HCT116 (cell line): Measurements from ENCODE around the gene SYNE1. TPM values are rescaled to one million over a fixed set of nuclear protein-coding genes. Genes with fewer than 3 reads are reported as not detected.

ENCODE experiments used
- ATAC-seq: fragments of 200-7000 bp; cut with Tn5 transposase; 2 replicates; pipeline ENCODE4 v1.9.1; 2020; ENCODE audit warnings: mild to moderate bottlenecking, moderate library complexity
- BruUV-seq: library from RNA; stranded (reverse); fragments of 400-500 nt; replicated peaks from 2 replicates; lab custom pipeline; 2021; lab: Mats Ljungman, UMichigan
- CTCF ChIA-PET: fragments of 300-600 bp; sonication (Branson Sonifier 250); formaldehyde crosslinking; loops from one replicate; lab custom pipeline; 2021; ENCODE audit warnings: antibody characterized with exemption; lab: Charles Lee
- POLR2A ChIA-PET: fragments of 300-600, 350-600 bp; sonication (Branson Sonifier 250); formaldehyde crosslinking; loops from one replicate; lab custom pipeline; 2021; ENCODE audit warnings: antibody characterized with exemption; lab: Charles Lee
- RAD21 ChIA-PET, 2 experiments: fragments of 300-600 bp; sonication (Branson Sonifier 250); formaldehyde crosslinking; loops; one replicate each; lab custom pipeline; 2023; ENCODE audit warnings: low total read pairs in 2 of 2; ENCODE audit not compliant: uncharacterized antibody in 2 of 2, unreplicated experiment in 2 of 2, low non-redundant PET in 1 of 2; lab: Charles Lee
- DNase-seq: peaks from one replicate; pipeline ENCODE4 v3.0.0-alpha.2; 2010; ENCODE audit warnings: low read depth, low spot score
- H2AFZ ChIP-seq: fragments of 200-600 bp; shearing (Covaris generic), sonication (generic); 2 replicates; pipeline ENCODE4 v1.6.1; 2017; ENCODE audit warnings: low read depth, mixed run types, mixed read lengths, antibody characterized with exemption, low read length; ENCODE audit not compliant: poor library complexity, severe bottlenecking
- H3K27ac ChIP-seq: 2 replicates; pipeline ENCODE4 v1.5.1; 2012; ENCODE audit warnings: low read depth, low read length
- H3K27me3 ChIP-seq: fragments of 200-600 bp; sonication (generic); 2 replicates; pipeline ENCODE4 v1.6.1; 2016; ENCODE audit warnings: mixed run types, low read length, mixed read lengths; ENCODE audit not compliant: insufficient read depth
- H3K36me3 ChIP-seq, 2 experiments: fragments of 200-500 bp in 1 of 2; fragments of 200-600 bp in 1 of 2; sonication (Bioruptor generic) in 1 of 2; sonication (generic) in 1 of 2; 2 replicates each; pipeline versions ENCODE4 v1.5.1 to v1.6.1; 2014 to 2016; ENCODE audit warnings: low read length in 2 of 2, inconsistent platforms in 1 of 2, mixed read lengths in 1 of 2, mixed run types in 1 of 2; ENCODE audit not compliant: insufficient read depth in 2 of 2, control insufficient read depth in 1 of 2
- H3K4me1 ChIP-seq, 2 experiments: fragments of 200-600 bp in 1 of 2; sonication (generic) in 1 of 2; 2 replicates each; pipeline versions ENCODE4 v1.5.1 to v1.6.1; 2012 to 2017; ENCODE audit warnings: low read length in 2 of 2, inconsistent platforms in 1 of 2, mild to moderate bottlenecking in 1 of 2, mixed read lengths in 1 of 2, mixed run types in 1 of 2, moderate library complexity in 1 of 2; ENCODE audit not compliant: insufficient read depth in 2 of 2, control insufficient read depth in 1 of 2
- H3K4me2 ChIP-seq: fragments of 200-600 bp; sonication (generic); 2 replicates; pipeline ENCODE4 v1.6.1; 2017; ENCODE audit warnings: mixed run types, low read length, mixed read lengths
- H3K4me3 ChIP-seq, 2 experiments: fragments of 200-600 bp in 1 of 2; sonication (generic) in 1 of 2; replicated peaks in 1 of 2; 2 replicates each; pipeline ENCODE4 v1.5.1; 2011 to 2016; ENCODE audit warnings: low read length in 2 of 2, control low read depth in 1 of 2, low read depth in 1 of 2, mild to moderate bottlenecking in 1 of 2, mixed read lengths in 1 of 2, mixed run types in 1 of 2
- H3K79me2 ChIP-seq: fragments of 200-600 bp; sonication (generic); 2 replicates; pipeline ENCODE4 v1.6.1; 2017; ENCODE audit warnings: mild to moderate bottlenecking, mixed run types, low read length, moderate library complexity, mixed read lengths; ENCODE audit not compliant: insufficient read depth
- H3K9ac ChIP-seq: fragments of 200-600 bp; sonication (generic); 2 replicates; pipeline ENCODE4 v1.6.1; 2016; ENCODE audit warnings: low read length, mixed read lengths
- H3K9me2 ChIP-seq: fragments of 200-600 bp; sonication (generic), shearing (Covaris generic); 2 replicates; pipeline ENCODE4 v1.6.1; 2017; ENCODE audit warnings: mixed run types, mild to moderate bottlenecking, moderate library complexity; ENCODE audit not compliant: insufficient read depth
- H3K9me3 ChIP-seq, 2 experiments: fragments of 200-500 bp in 1 of 2; fragments of 200-600 bp in 1 of 2; sonication (Bioruptor generic) in 1 of 2; sonication (generic) in 1 of 2; 2 replicates each; pipeline ENCODE4 v1.6.1; 2014 to 2017; ENCODE audit warnings: low read length in 2 of 2, mixed read lengths in 2 of 2, inconsistent platforms in 1 of 2, low read depth in 1 of 2, mild to moderate bottlenecking in 1 of 2, mixed run types in 1 of 2, moderate library complexity in 1 of 2; ENCODE audit not compliant: control insufficient read depth in 1 of 2, insufficient read depth in 1 of 2
- H4K20me1 ChIP-seq: fragments of 200-600 bp; sonication (generic), shearing (Covaris generic); 2 replicates; pipeline ENCODE4 v1.6.1; 2017; ENCODE audit warnings: mixed run types, mild to moderate bottlenecking, moderate library complexity; ENCODE audit not compliant: insufficient read depth
- CEBPB ChIP-seq: IDR thresholded peaks from 2 replicates; pipeline ENCODE4 v1.6.1; 2012; ENCODE audit warnings: low read depth
- ELF1 ChIP-seq: IDR thresholded peaks from 2 replicates; pipeline ENCODE4 v1.6.1; 2012; ENCODE audit warnings: low read depth, borderline replicate concordance
- EZH2phosphoT487 ChIP-seq: fragments of 200-600 bp; IDR thresholded peaks from 2 replicates; pipeline ENCODE4 v1.6.1; 2018; ENCODE audit warnings: antibody characterized with exemption, borderline replicate concordance
- FOSL1 ChIP-seq: IDR thresholded peaks from 2 replicates; pipeline ENCODE4 v1.6.1; 2012; ENCODE audit warnings: low read depth
- MAX ChIP-seq: IDR thresholded peaks from 2 replicates; pipeline ENCODE4 v1.6.1; 2012
- POLR2AphosphoS5 ChIP-seq: IDR thresholded peaks from 2 replicates; pipeline ENCODE4 v1.6.1; 2011; ENCODE audit warnings: mild to moderate bottlenecking, low read depth, low read length, moderate library complexity
- REST ChIP-seq: IDR thresholded peaks from 2 replicates; pipeline ENCODE4 v1.6.1; 2012; ENCODE audit warnings: low read depth
- SIN3A ChIP-seq: IDR thresholded peaks from 2 replicates; pipeline ENCODE4 v1.6.1; 2012; ENCODE audit warnings: low read depth
- TCF7L2 ChIP-seq: IDR thresholded peaks from 2 replicates; pipeline ENCODE4 v1.7.0; 2011; ENCODE audit warnings: borderline replicate concordance, inconsistent platforms; ENCODE audit not compliant: insufficient read depth, insufficient read length; ENCODE audit errors: extremely low read depth
- YY1 ChIP-seq: IDR thresholded peaks from 2 replicates; pipeline ENCODE4 v1.6.1; 2011; ENCODE audit warnings: low read length, low read depth, moderate library complexity, mild to moderate bottlenecking; ENCODE audit not compliant: insufficient replicate concordance; ENCODE audit errors: extremely low read depth
- ZBTB33 ChIP-seq: IDR thresholded peaks from 2 replicates; pipeline ENCODE4 v1.6.1; 2011; ENCODE audit warnings: mild to moderate bottlenecking, low read length, moderate library complexity; ENCODE audit not compliant: insufficient replicate concordance; ENCODE audit errors: extremely low read depth
- ZNF274 ChIP-seq: fragments of 200-500 bp; sonication (Bioruptor generic); IDR thresholded peaks from 2 replicates; pipeline ENCODE4 v1.6.1; 2014; ENCODE audit warnings: mild to moderate bottlenecking, low read depth, low read length, inconsistent platforms
- intact Hi-C: fragments of 100-400 bp; cut with micrococcal nuclease; formaldehyde crosslinking; loops from 2 replicates; pipeline ENCODE4 v1.10.0; 2022
- total RNA-seq: library from RNA; stranded (reverse); gene quantifications from one replicate; pipeline ENCODE4 v1.2.1, GENCODE V29; 2021; ENCODE audit not compliant: unreplicated experiment

The SYNE1 gene
- total RNA-seq, 1 experiment from 2014 or later = 5.4 TPM

- H3K9ac ChIP-seq = no peak overlapping the region
- no peak overlapping the region for H3K4me3 ChIP-seq
- ChIA-PET RAD21 (no interaction called here), POLR2A (no interaction called here), CTCF (no interaction called here)
- TF ChIP-seq POLR2AphosphoS5 = no peak
- no peak for TF ChIP-seq ELF1
- TF ChIP-seq FOSL1 = no peak
- no peak for TF ChIP-seq CEBPB
- TF ChIP-seq EZH2phosphoT487 = no peak
- no peak for TF ChIP-seq YY1
- TF ChIP-seq SIN3A = no peak
- TF ChIP-seq MAX = no peak
- no peak for TF ChIP-seq ZBTB33
- TF ChIP-seq ZNF274 = no peak
- TF ChIP-seq TCF7L2 = no peak
- no peak for TF ChIP-seq REST
- no peaks in the 10 kb centered on the region for H3K4me1 ChIP-seq
- no peaks in the 10 kb centered on the region for H3K27me3 ChIP-seq
- H3K9me3 ChIP-seq = no peaks in the 10 kb centered on the region
- DNase-seq = no peak
- H2AFZ ChIP-seq = no peak overlapping the region
- H3K9me2 ChIP-seq = no peaks in the 10 kb centered on the region
- no peak overlapping the region for H3K27ac ChIP-seq
- no peak for ATAC-seq
- H3K36me3 ChIP-seq = no peaks in the 10 kb centered on the region
- no peaks in the 10 kb centered on the region for H3K79me2 ChIP-seq
- no peak overlapping the region for H3K4me2 ChIP-seq
- BruUV-seq = no TSS peak
- intact Hi-C loops = no loop called here
- H4K20me1 ChIP-seq = no peaks in the 10 kb centered on the region
Observed at GRCh38 chr6:152201120-152201519, 436.0 kb downstream of the SYNE1 start.
